Loucy (cell line): Measurements from ENCODE around the gene SFTPB.

Experiments used
- H2AFZ ChIP-seq: fragments of 200-600 bp; sonication (generic); 2 replicates; pipeline ENCODE4 v1.6.0; 2016; ENCODE audit warnings: antibody characterized with exemption, mild to moderate bottlenecking, low read length, moderate library complexity
- H3F3A ChIP-seq: fragments of 200-600 bp; 2 replicates; pipeline ENCODE4 v1.6.0; 2016; ENCODE audit warnings: antibody characterized with exemption, low read depth, mild to moderate bottlenecking
- H3K27me3 ChIP-seq: fragments of 200-600 bp; sonication (generic); 2 replicates; pipeline ENCODE4 v1.6.1; 2014; ENCODE audit warnings: low read length, mild to moderate bottlenecking; ENCODE audit not compliant: insufficient read depth, poor library complexity, severe bottlenecking
- H3K36me3 ChIP-seq: fragments of 200-600 bp; sonication (generic); 2 replicates; pipeline ENCODE4 v1.6.1; 2016; ENCODE audit warnings: low read length; ENCODE audit not compliant: insufficient read depth
- H3K4me1 ChIP-seq: fragments of 200-600 bp; sonication (generic); 2 replicates; pipeline ENCODE4 v1.5.1; 2014; ENCODE audit warnings: low read length, mild to moderate bottlenecking; ENCODE audit not compliant: insufficient read depth, poor library complexity, severe bottlenecking
- H3K4me2 ChIP-seq: fragments of 200-600 bp; sonication (generic); 2 replicates; pipeline ENCODE4 v1.6.0; 2014; ENCODE audit warnings: antibody characterized with exemption, low read length, low read depth, mild to moderate bottlenecking; ENCODE audit not compliant: poor library complexity, severe bottlenecking
- H3K4me3 ChIP-seq: fragments of 200-600 bp; sonication (generic); 2 replicates; pipeline ENCODE4 v1.5.1; 2014; ENCODE audit warnings: low read length, mild to moderate bottlenecking, mixed read lengths; ENCODE audit not compliant: poor library complexity, severe bottlenecking
- H3K79me2 ChIP-seq: fragments of 200-600 bp; sonication (generic); 2 replicates; pipeline ENCODE4 v1.6.1; 2014; ENCODE audit warnings: low read length; ENCODE audit not compliant: insufficient read depth
- H3K9ac ChIP-seq: fragments of 200-600 bp; sonication (generic); 2 replicates; pipeline ENCODE4 v1.6.0; 2014; ENCODE audit warnings: mild to moderate bottlenecking, low read depth, low read length, moderate library complexity; ENCODE audit not compliant: poor library complexity, severe bottlenecking
- H3K9me2 ChIP-seq: fragments of 200-600 bp; sonication (generic); replicated peaks from 2 replicates; pipeline ENCODE4 v1.6.1; 2016; ENCODE audit warnings: low read depth, low read length, mixed read lengths
- H3K9me3 ChIP-seq: fragments of 200-600 bp; sonication (generic); 2 replicates; pipeline ENCODE4 v1.6.1; 2014; ENCODE audit warnings: mild to moderate bottlenecking, antibody characterized with exemption, low read length, low read depth; ENCODE audit not compliant: insufficient read depth
- H4K20me1 ChIP-seq: fragments of 200-600 bp; sonication (generic); 2 replicates; pipeline ENCODE4 v1.6.0; 2014; ENCODE audit warnings: antibody characterized with exemption, low read length, mild to moderate bottlenecking; ENCODE audit not compliant: insufficient read depth, poor library complexity, severe bottlenecking
- CTCF ChIP-seq: fragments of 200-600 bp; sonication (generic); conservative IDR thresholded peaks from 2 replicates; pipeline ENCODE4 v1.5.1; 2014; ENCODE audit warnings: mild to moderate bottlenecking, antibody characterized with exemption, low read length
- EZH2phosphoT487 ChIP-seq: fragments of 200-600 bp; IDR thresholded peaks from 2 replicates; pipeline ENCODE4 v1.6.1; 2018; ENCODE audit warnings: antibody characterized with exemption, mild to moderate bottlenecking, moderate library complexity, borderline replicate concordance

Gene SFTPB

GRCh38 chr2:85647823-85648526 is 20.0 kb downstream of the SFTPB start:
- TF ChIP-seq EZH2phosphoT487 (no peak), CTCF (no peak)
- no peaks in the 10 kb centered on the region for H3K27me3 ChIP-seq
- H3K79me2 ChIP-seq = no peaks in the 10 kb centered on the region
- no peaks in the 10 kb centered on the region for H4K20me1 ChIP-seq
- H3K4me2 ChIP-seq = no peak overlapping the region
- H3K36me3 ChIP-seq = peaks cover 94% of the 10 kb centered on the region
- no peak overlapping the region for H3K4me3 ChIP-seq
- no peak overlapping the region for H3K9ac ChIP-seq
- no peaks in the 10 kb centered on the region for H3K9me3 ChIP-seq
- H3K4me1 ChIP-seq = no peaks in the 10 kb centered on the region
- H3F3A ChIP-seq = no peaks in the 10 kb centered on the region
- H2AFZ ChIP-seq = no peak overlapping the region
- H3K9me2 ChIP-seq = no peaks in the 10 kb centered on the region

GRCh38 chr2:85646166-85646565 is 21.8 kb downstream of the SFTPB start:
- Histone ChIP-seq H3K4me1 (no peaks in the 10 kb centered on the region), H3F3A (no peaks in the 10 kb centered on the region), H3K9me2 (no peaks in the 10 kb centered on the region), H4K20me1 (no peaks in the 10 kb centered on the region), H3K9ac (no peak overlapping the region), H2AFZ (no peak overlapping the region), H3K36me3 (peaks cover 97% of the 10 kb centered on the region), H3K4me2 (no peak overlapping the region), H3K4me3 (no peak overlapping the region), H3K27me3 (no peaks in the 10 kb centered on the region), H3K79me2 (no peaks in the 10 kb centered on the region), H3K9me3 (no peaks in the 10 kb centered on the region)
- no peak for TF ChIP-seq EZH2phosphoT487
- TF ChIP-seq CTCF = no peak

GRCh38 chr2:85644909-85645308 is 23.1 kb downstream of the SFTPB start:
- Histone ChIP-seq H3K9ac (no peak overlapping the region), H3F3A (no peaks in the 10 kb centered on the region), H3K36me3 (peaks cover 96% of the 10 kb centered on the region), H3K9me3 (no peaks in the 10 kb centered on the region), H3K79me2 (no peaks in the 10 kb centered on the region), H3K4me1 (no peaks in the 10 kb centered on the region), H3K27me3 (no peaks in the 10 kb centered on the region), H2AFZ (no peak overlapping the region), H3K9me2 (no peaks in the 10 kb centered on the region), H4K20me1 (no peaks in the 10 kb centered on the region), H3K4me3 (no peak overlapping the region), H3K4me2 (no peak overlapping the region)
- no peak for TF ChIP-seq CTCF
- no peak for TF ChIP-seq EZH2phosphoT487
